HepG2 (cell line): Measurements from ENCODE around the gene NUDT6. TPM values are rescaled to one million over a fixed set of nuclear protein-coding genes. Genes with fewer than 3 reads are reported as not detected.

ENCODE experiments used
- ATAC-seq: fragments of 200-7000 bp; cut with Tn5 transposase; 3 replicates; pipeline ENCODE4 v1.9.1; 2020; ENCODE audit warnings: mild to moderate bottlenecking, moderate library complexity
- BruUV-seq: library from RNA; stranded (reverse); fragments of 400-500 nt; replicated peaks from 2 replicates; lab custom pipeline; 2021; lab: Mats Ljungman, UMichigan
- CTCF ChIA-PET: fragments of 300-600 bp; formaldehyde crosslinking; extraction: SDS; loops from one replicate; lab custom pipeline; 2021; ENCODE audit warnings: low total read pairs, inconsistent platforms, low intra/inter-chr PET ratio; lab: Yijun Ruan, JAX
- POLR2A ChIA-PET: fragments of 350-600 bp; sonication (Branson Sonifier 250); formaldehyde crosslinking; loops from one replicate; lab custom pipeline; 2020; ENCODE audit warnings: antibody characterized with exemption, inconsistent platforms; lab: Yijun Ruan, JAX
- DNase-seq: peaks from one replicate; pipeline ENCODE4 v3.0.0-alpha.2; 2015; ENCODE audit warnings: low spot score
- FAIRE-seq: peaks from 3 replicates; lab custom pipeline; 2011; peaks lifted over from hg19 to GRCh38; lab: Jason Lieb, UNC
- H2AFZ ChIP-seq: one replicate; pipeline ENCODE4 v1.6.1; 2011; ENCODE audit warnings: low read length, inconsistent platforms
- H3K27ac ChIP-seq: fragments of 300-600 bp; 3 replicates; pipeline ENCODE4 v1.8.0; 2011; ENCODE audit warnings: mixed run types, mild to moderate bottlenecking, mixed read lengths, low read length, inconsistent platforms; ENCODE audit not compliant: insufficient read depth; ENCODE audit errors: extremely low read length
- H3K27me3 ChIP-seq, 2 experiments: fragments of 200-600 bp in 1 of 2; 2 replicates in 1 of 2; 3 replicates in 1 of 2; pipeline versions ENCODE4 v1.6.0 to v1.8.0; 2011; ENCODE audit warnings: low read length in 2 of 2, mild to moderate bottlenecking in 2 of 2, moderate library complexity in 2 of 2, inconsistent platforms in 1 of 2; ENCODE audit not compliant: insufficient read depth in 2 of 2, control insufficient read depth in 1 of 2
- H3K36me3 ChIP-seq, 2 experiments: fragments of 200-600 bp in 1 of 2; replicated peaks in 1 of 2; 2 replicates in 1 of 2; 3 replicates in 1 of 2; pipeline versions ENCODE4 v1.5.1 to v1.8.0; 2011; ENCODE audit warnings: low read length in 2 of 2, inconsistent platforms in 1 of 2; ENCODE audit not compliant: insufficient read depth in 2 of 2, control insufficient read depth in 1 of 2
- H3K4me1 ChIP-seq: 2 replicates; pipeline ENCODE4 v1.5.1; 2012; ENCODE audit warnings: low read length, inconsistent platforms; ENCODE audit not compliant: insufficient read depth
- H3K4me2 ChIP-seq: 2 replicates; pipeline ENCODE4 v1.6.0; 2011; ENCODE audit warnings: low read depth, low read length, inconsistent platforms
- H3K4me3 ChIP-seq, 3 experiments: fragments of 200-600 bp in 1 of 3; sonication (generic), shearing (Covaris generic) in 1 of 3; replicated peaks in 1 of 3; 2 replicates each; pipeline ENCODE4 v1.5.1; 2011 to 2016; ENCODE audit warnings: low read length in 3 of 3, inconsistent platforms in 2 of 3, low read depth in 2 of 3, mild to moderate bottlenecking in 2 of 3, control low read depth in 1 of 3, mixed read lengths in 1 of 3; ENCODE audit not compliant: insufficient read depth in 1 of 3
- H3K79me2 ChIP-seq: one replicate; pipeline ENCODE4 v1.6.1; 2011; ENCODE audit warnings: low read length, inconsistent platforms; ENCODE audit not compliant: insufficient read depth
- H3K9ac ChIP-seq: 2 replicates; pipeline ENCODE4 v1.6.0; 2011; ENCODE audit warnings: mild to moderate bottlenecking, low read depth, low read length, inconsistent platforms; ENCODE audit not compliant: insufficient read depth
- H3K9me3 ChIP-seq: 2 replicates; pipeline ENCODE4 v1.5.1; 2012; ENCODE audit warnings: mild to moderate bottlenecking, low read length
- H4K20me1 ChIP-seq: 2 replicates; pipeline ENCODE4 v1.6.0; 2011; ENCODE audit warnings: inconsistent platforms, mild to moderate bottlenecking, low read length, moderate library complexity; ENCODE audit not compliant: insufficient read depth
- BATF2 ChIP-seq: sonication (generic); formaldehyde crosslinking; IDR thresholded peaks from 2 replicates; pipeline ENCODE4 v1.8.0; 2022; ENCODE audit warnings: mild to moderate bottlenecking, missing genetic modification reagents, moderate library complexity
- GLI4 ChIP-seq: sonication (generic); formaldehyde crosslinking; IDR thresholded peaks from 2 replicates; pipeline ENCODE4 v1.5.1; 2020; ENCODE audit warnings: missing genetic modification reagents, mild to moderate bottlenecking, moderate library complexity, borderline replicate concordance
- HNF4G ChIP-seq, 2 experiments: sonication (generic) in 1 of 2; formaldehyde crosslinking in 1 of 2; IDR thresholded peaks; 2 replicates each; pipeline versions ENCODE4 v1.4.0 to v1.6.1; 2011 to 2020; ENCODE audit warnings: borderline replicate concordance in 2 of 2, low read depth in 2 of 2, mild to moderate bottlenecking in 2 of 2, low read length in 1 of 2, missing genetic modification reagents in 1 of 2, moderate library complexity in 1 of 2
- HNRNPUL1 ChIP-seq: fragments of 200-400 bp; formaldehyde crosslinking; IDR thresholded peaks from 2 replicates; pipeline ENCODE4 v1.6.1; 2017; ENCODE audit warnings: low read depth, mild to moderate bottlenecking, low read length, moderate library complexity
- ISL2 ChIP-seq: sonication (generic); formaldehyde crosslinking; IDR thresholded peaks from 2 replicates; pipeline ENCODE4 v1.5.0; 2020; ENCODE audit warnings: missing genetic modification reagents
- MAFK ChIP-seq, 2 experiments: IDR thresholded peaks in 1 of 2; conservative IDR thresholded peaks in 1 of 2; 2 replicates each; pipeline ENCODE4 v1.6.1; 2011; ENCODE audit warnings: improper control_type of control experiment in 2 of 2, low read length in 2 of 2
- NFKBIZ ChIP-seq: IDR thresholded peaks from 2 replicates; pipeline ENCODE4 v1.6.1; 2018; ENCODE audit warnings: missing genetic modification reagents, missing compliant biosample characterization
- SNAI1 ChIP-seq: sonication (generic); formaldehyde crosslinking; IDR thresholded peaks from 2 replicates; pipeline ENCODE4 v1.5.0; 2020; ENCODE audit warnings: mild to moderate bottlenecking, missing genetic modification reagents, borderline replicate concordance
- TCF7L2 ChIP-seq: IDR thresholded peaks from 2 replicates; pipeline ENCODE4 v1.6.1; 2011; ENCODE audit warnings: mild to moderate bottlenecking, low read depth, low read length, moderate library complexity
- TFE3 ChIP-seq: IDR thresholded peaks from 2 replicates; pipeline ENCODE4 v1.6.1; 2016
- ZNF20 ChIP-seq: sonication (generic); formaldehyde crosslinking; IDR thresholded peaks from 2 replicates; pipeline ENCODE4 v1.4.0; 2020; ENCODE audit warnings: mild to moderate bottlenecking, moderate library complexity, missing genetic modification reagents
- ZNF292 ChIP-seq: sonication (generic); formaldehyde crosslinking; IDR thresholded peaks from 2 replicates; pipeline ENCODE4 v1.8.1; 2022; ENCODE audit warnings: mild to moderate bottlenecking, low read depth, missing genetic modification reagents, borderline replicate concordance
- ZNF564 ChIP-seq: sonication (generic); formaldehyde crosslinking; IDR thresholded peaks from 2 replicates; pipeline ENCODE4 v1.8.1; 2023; ENCODE audit warnings: mild to moderate bottlenecking, missing genetic modification reagents
- ZNF577 ChIP-seq: sonication (generic); formaldehyde crosslinking; IDR thresholded peaks from 2 replicates; pipeline ENCODE4 v1.4.0; 2020; ENCODE audit warnings: mild to moderate bottlenecking, low read depth, missing genetic modification reagents, borderline replicate concordance
- WGBS: methylation state at CpG from one replicate; pipeline ENCODE4 v1.1.6; 2017; ENCODE audit warnings: low lambda C conversion rate; 5-methylcytosine and 5-hydroxymethylcytosine counted together
- in situ Hi-C: cut with HindIII; loops from 2 replicates; pipeline ENCODE4 v1.10.0; 2017; ENCODE audit warnings: low pct_unique_long_range_greater_than_20kb; ENCODE audit not compliant: extremely low pct_ligation_motif_present
- intact Hi-C: fragments of 100-400 bp; cut with micrococcal nuclease; formaldehyde crosslinking; loops from one replicate; pipeline ENCODE4 v1.10.0; 2022; ENCODE audit not compliant: unreplicated experiment
- polyA plus RNA-seq, 8 experiments: library from polyadenylated mRNA; depleted of rRNA in 3 of 8; stranded (reverse) in 7 of 8; unstranded in 1 of 8; fragments of >200 nt; fragmentation: Illumina TruSeq in 4 of 8; extraction: Trizol in 4 of 8; gene quantifications; 2 replicates each; pipeline versions ENCODE4 v1.2.1 to v1.2.3, GENCODE V29; 2011 to 2016; ENCODE audit warnings: low read depth in 4 of 8, missing spikeins in 1 of 8, mixed read lengths in 1 of 8; ENCODE audit not compliant: insufficient read depth in 1 of 8
- total RNA-seq, 5 experiments: library from RNA; depleted of rRNA; stranded (reverse); fragments of >200 nt; fragmentation: Illumina TruSeq; extraction: Trizol; gene quantifications; 2 replicates each; pipeline ENCODE4 v1.2.3, GENCODE V29; 2016; ENCODE audit warnings: low read depth in 1 of 5
- TF ChIP-seq, protein P1 (sequence below): sonication (generic); formaldehyde crosslinking; IDR thresholded peaks from 2 replicates; pipeline ENCODE4 v1.8.1; 2022; ENCODE audit warnings: low read depth, mild to moderate bottlenecking, missing genetic modification reagents
- TF ChIP-seq, protein P2 (sequence below): sonication (generic); formaldehyde crosslinking; conservative IDR thresholded peaks from 2 replicates; pipeline ENCODE4 v1.8.0; 2022; ENCODE audit warnings: mild to moderate bottlenecking, moderate library complexity, missing genetic modification reagents

NUDT6 gene
- total and polyA plus RNA-seq, 2 of the 13 experiments (the other 11 are each of a cell fraction or from before 2014, with no cell fraction given), result 4.8 to 8.3 TPM

DNA sequence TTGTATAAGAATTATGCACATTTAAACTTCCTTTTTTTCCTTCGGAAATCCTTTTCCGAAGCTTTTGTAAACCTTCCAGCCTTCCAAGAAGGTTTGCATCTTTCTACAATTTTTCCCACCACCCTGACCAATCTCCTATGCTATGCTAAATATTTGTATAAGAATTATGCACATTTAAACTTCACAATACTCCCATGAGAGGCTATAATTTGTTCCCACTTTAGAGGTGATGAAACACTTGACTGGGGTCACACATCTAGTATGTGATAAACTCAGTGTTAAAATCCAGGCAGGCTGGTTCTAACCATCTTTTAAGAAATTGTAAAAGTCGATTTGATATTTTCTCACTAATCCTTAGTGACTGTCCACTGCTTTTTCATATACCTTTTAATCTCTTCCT is 22.1 kb downstream of the NUDT6 start:
- H3K9ac ChIP-seq, result no peak overlapping the region
- H3K27ac ChIP-seq, result no peak overlapping the region
- ChIA-PET CTCF (no interaction called here), POLR2A (no interaction called here)
- DNase-seq (no peak), ATAC-seq (no peak), FAIRE-seq (no peak)
- H3K36me3 ChIP-seq, result no peaks in the 10 kb centered on the region
- intact Hi-C loops, result no loop called here
- no peak overlapping the region for H2AFZ ChIP-seq
- H4K20me1 ChIP-seq, result no peaks in the 10 kb centered on the region
- in situ Hi-C loops, result no loop called here
- BruUV-seq, result no TSS peak
- H3K79me2 ChIP-seq, result no peaks in the 10 kb centered on the region
- H3K4me2 ChIP-seq, result no peak overlapping the region
- 65% methylated on average over 3 of the region's 3 CpGs for WGBS
- H3K9me3 ChIP-seq, result no peaks in the 10 kb centered on the region
- H3K4me1 ChIP-seq, result no peaks in the 10 kb centered on the region
- no peaks in the 10 kb centered on the region for H3K27me3 ChIP-seq
- no peak overlapping the region for H3K4me3 ChIP-seq
- TF ChIP-seq ZNF292 (CRISPR knock-in tag), result no peak
- TF ChIP-seq, protein P1, sequence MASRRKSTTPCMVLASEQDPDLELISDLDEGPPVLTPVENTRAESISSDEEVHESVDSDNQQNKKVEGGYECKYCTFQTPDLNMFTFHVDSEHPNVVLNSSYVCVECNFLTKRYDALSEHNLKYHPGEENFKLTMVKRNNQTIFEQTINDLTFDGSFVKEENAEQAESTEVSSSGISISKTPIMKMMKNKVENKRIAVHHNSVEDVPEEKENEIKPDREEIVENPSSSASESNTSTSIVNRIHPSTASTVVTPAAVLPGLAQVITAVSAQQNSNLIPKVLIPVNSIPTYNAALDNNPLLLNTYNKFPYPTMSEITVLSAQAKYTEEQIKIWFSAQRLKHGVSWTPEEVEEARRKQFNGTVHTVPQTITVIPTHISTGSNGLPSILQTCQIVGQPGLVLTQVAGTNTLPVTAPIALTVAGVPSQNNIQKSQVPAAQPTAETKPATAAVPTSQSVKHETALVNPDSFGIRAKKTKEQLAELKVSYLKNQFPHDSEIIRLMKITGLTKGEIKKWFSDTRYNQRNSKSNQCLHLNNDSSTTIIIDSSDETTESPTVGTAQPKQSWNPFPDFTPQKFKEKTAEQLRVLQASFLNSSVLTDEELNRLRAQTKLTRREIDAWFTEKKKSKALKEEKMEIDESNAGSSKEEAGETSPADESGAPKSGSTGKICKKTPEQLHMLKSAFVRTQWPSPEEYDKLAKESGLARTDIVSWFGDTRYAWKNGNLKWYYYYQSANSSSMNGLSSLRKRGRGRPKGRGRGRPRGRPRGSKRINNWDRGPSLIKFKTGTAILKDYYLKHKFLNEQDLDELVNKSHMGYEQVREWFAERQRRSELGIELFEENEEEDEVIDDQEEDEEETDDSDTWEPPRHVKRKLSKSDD (CRISPR knock-in tag), result no peak
- TF ChIP-seq, protein P2, sequence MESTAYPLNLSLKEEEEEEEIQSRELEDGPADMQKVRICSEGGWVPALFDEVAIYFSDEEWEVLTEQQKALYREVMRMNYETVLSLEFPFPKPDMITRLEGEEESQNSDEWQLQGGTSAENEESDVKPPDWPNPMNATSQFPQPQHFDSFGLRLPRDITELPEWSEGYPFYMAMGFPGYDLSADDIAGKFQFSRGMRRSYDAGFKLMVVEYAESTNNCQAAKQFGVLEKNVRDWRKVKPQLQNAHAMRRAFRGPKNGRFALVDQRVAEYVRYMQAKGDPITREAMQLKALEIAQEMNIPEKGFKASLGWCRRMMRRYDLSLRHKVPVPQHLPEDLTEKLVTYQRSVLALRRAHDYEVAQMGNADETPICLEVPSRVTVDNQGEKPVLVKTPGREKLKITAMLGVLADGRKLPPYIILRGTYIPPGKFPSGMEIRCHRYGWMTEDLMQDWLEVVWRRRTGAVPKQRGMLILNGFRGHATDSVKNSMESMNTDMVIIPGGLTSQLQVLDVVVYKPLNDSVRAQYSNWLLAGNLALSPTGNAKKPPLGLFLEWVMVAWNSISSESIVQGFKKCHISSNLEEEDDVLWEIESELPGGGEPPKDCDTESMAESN (CRISPR knock-in tag), result no peak
- TF ChIP-seq SNAI1, result no peak
- TF ChIP-seq TFE3 (CRISPR knock-in tag), result no peak
- TF ChIP-seq MAFK (conservative IDR thresholded peaks at IDR 0.05 in 1 of 2, IDR thresholded peaks at IDR 0.05 in 1 of 2; ENCODE audit: low read length in 2 of 2), result no peak
- TF ChIP-seq ISL2 (CRISPR knock-in tag), result no peak
- TF ChIP-seq HNRNPUL1, result no peak
- no peak for TF ChIP-seq ZNF564 (CRISPR knock-in tag)
- TF ChIP-seq NFKBIZ (CRISPR knock-in tag), result no peak
- no peak for TF ChIP-seq TCF7L2
- TF ChIP-seq HNF4G (IDR thresholded peaks at IDR 0.05; ENCODE audit: borderline replicate concordance, low read depth, low read length), result no peak
- TF ChIP-seq HNF4G (CRISPR knock-in tag; IDR thresholded peaks at IDR 0.05; ENCODE audit: borderline replicate concordance, low read depth), result no peak
- no peak for TF ChIP-seq BATF2 (CRISPR knock-in tag)
- no peak for TF ChIP-seq ZNF20
- no peak for TF ChIP-seq GLI4
- no peak for TF ChIP-seq ZNF577 (CRISPR knock-in tag)
